Heart right ventricle (tissue), 16 donors: ENCODE data around the gene KRTAP12-3. TPM values are rescaled to one million over a fixed set of nuclear protein-coding genes. Genes with fewer than 3 reads are reported as not detected.

Source experiments
- ATAC-seq, 8 donors: fragments of 200-7000 bp; cut with Tn5 transposase; one replicate each; pipeline ENCODE4 v1.9.1; 2020; ENCODE audit warnings: mild to moderate bottlenecking in 8 of 8, moderate library complexity in 8 of 8, moderate number of reproducible peaks in 1 of 8
- DNase-seq, 2 donors: peaks; one replicate each; pipeline ENCODE4 v3.0.0-alpha.2; 2020
- H3K27ac ChIP-seq, 10 donors: fragments of 200-600 bp; sonication (generic) in 2 of 10; one replicate each; pipeline versions ENCODE4 v1.5.0 to v1.8.0; 2020 to 2022; ENCODE audit warnings: mild to moderate bottlenecking in 3 of 10
- H3K27me3 ChIP-seq, 7 donors: fragments of 200-600 bp; one replicate each; pipeline ENCODE4 v1.8.0; 2021 to 2022; ENCODE audit warnings: mild to moderate bottlenecking in 2 of 7
- H3K36me3 ChIP-seq, 9 donors: fragments of 200-600 bp; sonication (generic) in 1 of 9; one replicate each; pipeline versions ENCODE4 v1.5.0 to v1.8.0; 2020 to 2022; ENCODE audit warnings: mild to moderate bottlenecking in 2 of 9
- H3K4me1 ChIP-seq, 9 donors: fragments of 200-600 bp; sonication (generic) in 1 of 9; one replicate each; pipeline versions ENCODE4 v1.5.0 to v1.8.0; 2020 to 2022; ENCODE audit warnings: mild to moderate bottlenecking in 4 of 9
- H3K4me3 ChIP-seq, 10 donors: fragments of 200-600 bp; sonication (generic) in 2 of 10; one replicate each; pipeline versions ENCODE4 v1.5.0 to v1.8.0; 2020 to 2022; ENCODE audit warnings: mild to moderate bottlenecking in 7 of 10, moderate library complexity in 2 of 10
- H3K9me3 ChIP-seq, 11 donors: fragments of 200-600 bp in 10 of 11; sonication (generic) in 2 of 11; one replicate each; pipeline versions ENCODE4 v1.5.0 to v1.8.0; 2013 to 2022; ENCODE audit warnings: mild to moderate bottlenecking in 2 of 11, control low read depth in 1 of 11, moderate library complexity in 1 of 11
- CTCF ChIP-seq, 9 donors: fragments of 200-600 bp; sonication (generic) in 2 of 9; IDR thresholded peaks; one replicate each; pipeline versions ENCODE4 v1.5.0 to v1.8.0; 2021 to 2022; ENCODE audit warnings: antibody characterized with exemption in 9 of 9, mild to moderate bottlenecking in 5 of 9, moderate library complexity in 1 of 9
- WGBS, 2 donors: extraction: QIAGEN DNeasy Blood & Tissue Kit; methylation state at CpG; one replicate each; pipeline ENCODE4 v1.1.7; 2013; ENCODE audit warnings: inconsistent platforms in 1 of 2; 5-methylcytosine and 5-hydroxymethylcytosine counted together
- intact Hi-C, 10 donors: fragments of 100-400 bp; cut with DNase I; formaldehyde crosslinking; loops; one replicate each; pipeline versions ENCODE4 v1.11.1 to v1.14.2; 2022
- polyA plus RNA-seq, 2 donors: library from polyadenylated mRNA; stranded (reverse); fragments of 200-250 nt; gene quantifications; one replicate each; pipeline ENCODE4 v1.2.3, GENCODE V29; 2013
- total RNA-seq, 10 donors: library from RNA; stranded (reverse); fragmentation: NEBNext Ultra II Directional in 3 of 10; extraction: Animal tissue kit (Norgen Biotek cat#: 25700) in 3 of 10; gene quantifications; one replicate each; pipeline versions ENCODE4 v1.2.1 to v1.2.4, GENCODE V29; 2021 to 2023
- donor health status: Arrhythmogenic right ventricular cardiomyopathy.
- donor health status: ischemic (EF 13 %, LVEDD 7.1; RV severe dilation, severe dysfunction).
- donor health status: healthy with polysubstance abuse.
- donor health status: DM: no; HTN: yes; CAD: no.
- donor health status: DM: no; HTN: no; CAD: no.
- donor health status: ischemic (EF 25% LVEDD 6.9; RV normal size, moderate dysfunction).
- donor health status: ischemic (EF 25% LVEDD 5.7; RV mildly dilated, moderate dysfunction).
- donor health status: healthy.
- donor health status: DM: yes; HTN: yes; CAD: no.
- donor health status: Ischemic cardiomyopathy.
- donor health status: ischemic (EF 35%, LVEDD 5.7; RV mildly dilated, moderate dysfunction).
- donor health status: nonischemic (EF 11% LVEDD 7.7; RV severe dilation, severe dysfunction).
- donor health status: DM: yes; HTN: yes; CAD: no.
- donor health status: PGD.
- donor health status: ischemic (EF 29% LVEDD 5.4; RV normal size, mild dysfunction).
- donor health status: nonischemic (EF 23%, LVEDD 6.1; RV moderate dilation, normal function).

KRTAP12-3 gene
- total and polyA plus RNA-seq, 12 donors: not detected

DNA sequence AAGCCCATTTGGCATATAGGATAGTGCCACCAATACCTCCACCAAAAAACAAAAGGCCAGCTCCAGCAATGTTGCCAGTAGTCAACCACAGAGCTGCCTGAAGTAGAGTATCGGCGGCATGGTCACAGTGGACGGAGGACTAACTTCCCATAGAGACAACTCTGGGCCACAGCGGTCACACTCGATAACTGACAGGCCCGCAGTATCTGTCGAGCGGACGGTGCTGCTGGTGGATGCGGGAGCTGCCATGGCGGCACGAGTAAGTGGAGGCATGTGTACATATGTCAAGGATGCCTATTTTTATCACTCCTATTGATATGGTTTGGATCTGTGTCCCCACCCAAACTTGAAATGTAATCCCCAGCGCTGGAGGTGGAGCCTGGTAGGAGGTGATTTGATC lies 20.1 kb downstream of the KRTAP12-3 start:
- Histone ChIP-seq H3K27ac (no peak overlapping the region), H3K27me3 (peaks cover 0 to 9% (median 0%) of the 10 kb centered on the region in 7 donors), H3K4me1 (no peaks in the 10 kb centered on the region), H3K4me3 (no peak overlapping the region), H3K36me3 (no peaks in the 10 kb centered on the region), H3K9me3 (peaks cover 0 to 18% (median 6%) of the 10 kb centered on the region in 11 donors)
- DNase-seq: no peak
- ATAC-seq: no peak
- intact Hi-C loops: no loop called here
- WGBS, 2 donors: 90 to 94% methylated on average over 13 of the region's 13 CpGs
- TF ChIP-seq CTCF (IDR thresholded peaks at IDR 0.05): no peak

- H3K36me3 ChIP-seq: no peaks in the 10 kb centered on the region
- intact Hi-C loops: no loop called here
- H3K4me3 ChIP-seq: no peak overlapping the region
- TF ChIP-seq CTCF (IDR thresholded peaks at IDR 0.05): no peak
- no peak overlapping the region for H3K27ac ChIP-seq
- ATAC-seq: no peak
- WGBS, 2 donors: 69 to 77% methylated on average over 11 of the region's 11 CpGs
- DNase-seq: no peak
- peaks cover 0 to 7% (median 0%) of the 10 kb centered on the region in 11 donors for H3K9me3 ChIP-seq
- no peaks in the 10 kb centered on the region for H3K4me1 ChIP-seq
- peaks cover 0 to 20% (median under 1%) of the 10 kb centered on the region in 7 donors for H3K27me3 ChIP-seq
Measured at GRCh38 chr21:44681152-44681551, 23.4 kb downstream of the KRTAP12-3 start.

- Histone ChIP-seq H3K4me1 (no peaks in the 10 kb centered on the region), H3K27me3 (peaks cover 0 to 28% (median 9%) of the 10 kb centered on the region in 7 donors), H3K27ac (no peak within 1 kb of the TSS), H3K36me3 (no peaks in the 10 kb centered on the region), H3K4me3 (no peak within 1 kb of the TSS), H3K9me3 (peaks cover 0 to 7% (median 0%) of the 10 kb centered on the region in 11 donors)
- TF ChIP-seq CTCF (IDR thresholded peaks at IDR 0.05): no peak
- DNase-seq (no peak), ATAC-seq (peak in 1 of 8 donors; percentile 63)
- 75% methylated on average over 23 of the region's 23 CpGs for WGBS, 2 donors
- intact Hi-C loops: no loop called here
Measured at GRCh38 chr21:44681861-44682579, 24.3 kb downstream of the KRTAP12-3 start, which contains the start of gene KRTAP12-1. Gene KRTAP12-1, minus strand, starts transcription at chr21:44682163. Its CDS starts 40 bp downstream, at chr21:44682123.

- no peak for TF ChIP-seq CTCF (IDR thresholded peaks at IDR 0.05)
- ATAC-seq (no peak), DNase-seq (no peak)
- Histone ChIP-seq H3K4me3 (no peak overlapping the region), H3K4me1 (no peaks in the 10 kb centered on the region), H3K9me3 (peaks cover 0 to 7% (median 0%) of the 10 kb centered on the region in 11 donors), H3K27me3 (peaks cover 0 to 34% (median 16%) of the 10 kb centered on the region in 7 donors), H3K27ac (no peak overlapping the region), H3K36me3 (no peaks in the 10 kb centered on the region)
- WGBS, 2 donors: 75% methylated on average over 15 of the region's 15 CpGs
- intact Hi-C loops: no loop called here
Measured at GRCh38 chr21:44682580-44683151, 24.9 kb downstream of the KRTAP12-3 start.
